HCT116 (cell line): ENCODE measurements around the gene GGPS1. TPM values are rescaled to one million over a fixed set of nuclear protein-coding genes. Genes with fewer than 3 reads are reported as not detected.

ENCODE experiments used
- ATAC-seq: fragments of 200-7000 bp; cut with Tn5 transposase; 2 replicates; pipeline ENCODE4 v1.9.1; 2020; ENCODE audit warnings: mild to moderate bottlenecking, moderate library complexity
- BruUV-seq: library from RNA; stranded (reverse); fragments of 400-500 nt; replicated peaks from 2 replicates; lab custom pipeline; 2021; lab: Mats Ljungman, UMichigan
- CTCF ChIA-PET: fragments of 300-600 bp; sonication (Branson Sonifier 250); formaldehyde crosslinking; loops from one replicate; lab custom pipeline; 2021; ENCODE audit warnings: antibody characterized with exemption; lab: Charles Lee
- POLR2A ChIA-PET: fragments of 300-600, 350-600 bp; sonication (Branson Sonifier 250); formaldehyde crosslinking; loops from one replicate; lab custom pipeline; 2021; ENCODE audit warnings: antibody characterized with exemption; lab: Charles Lee
- RAD21 ChIA-PET, 2 experiments: fragments of 300-600 bp; sonication (Branson Sonifier 250); formaldehyde crosslinking; loops; one replicate each; lab custom pipeline; 2023; ENCODE audit warnings: low total read pairs in 2 of 2; ENCODE audit not compliant: uncharacterized antibody in 2 of 2, unreplicated experiment in 2 of 2, low non-redundant PET in 1 of 2; lab: Charles Lee
- DNase-seq: peaks from one replicate; pipeline ENCODE4 v3.0.0-alpha.2; 2010; ENCODE audit warnings: low read depth, low spot score
- H2AFZ ChIP-seq: fragments of 200-600 bp; shearing (Covaris generic), sonication (generic); 2 replicates; pipeline ENCODE4 v1.6.1; 2017; ENCODE audit warnings: low read depth, mixed run types, mixed read lengths, antibody characterized with exemption, low read length; ENCODE audit not compliant: poor library complexity, severe bottlenecking
- H3K27ac ChIP-seq: 2 replicates; pipeline ENCODE4 v1.5.1; 2012; ENCODE audit warnings: low read depth, low read length
- H3K27me3 ChIP-seq: fragments of 200-600 bp; sonication (generic); 2 replicates; pipeline ENCODE4 v1.6.1; 2016; ENCODE audit warnings: mixed run types, low read length, mixed read lengths; ENCODE audit not compliant: insufficient read depth
- H3K36me3 ChIP-seq, 2 experiments: fragments of 200-500 bp in 1 of 2; fragments of 200-600 bp in 1 of 2; sonication (Bioruptor generic) in 1 of 2; sonication (generic) in 1 of 2; 2 replicates each; pipeline versions ENCODE4 v1.5.1 to v1.6.1; 2014 to 2016; ENCODE audit warnings: low read length in 2 of 2, inconsistent platforms in 1 of 2, mixed read lengths in 1 of 2, mixed run types in 1 of 2; ENCODE audit not compliant: insufficient read depth in 2 of 2, control insufficient read depth in 1 of 2
- H3K4me1 ChIP-seq, 2 experiments: fragments of 200-600 bp in 1 of 2; sonication (generic) in 1 of 2; 2 replicates each; pipeline versions ENCODE4 v1.5.1 to v1.6.1; 2012 to 2017; ENCODE audit warnings: low read length in 2 of 2, inconsistent platforms in 1 of 2, mild to moderate bottlenecking in 1 of 2, mixed read lengths in 1 of 2, mixed run types in 1 of 2, moderate library complexity in 1 of 2; ENCODE audit not compliant: insufficient read depth in 2 of 2, control insufficient read depth in 1 of 2
- H3K4me2 ChIP-seq: fragments of 200-600 bp; sonication (generic); 2 replicates; pipeline ENCODE4 v1.6.1; 2017; ENCODE audit warnings: mixed run types, low read length, mixed read lengths
- H3K4me3 ChIP-seq, 2 experiments: fragments of 200-600 bp in 1 of 2; sonication (generic) in 1 of 2; replicated peaks in 1 of 2; 2 replicates each; pipeline ENCODE4 v1.5.1; 2011 to 2016; ENCODE audit warnings: low read length in 2 of 2, control low read depth in 1 of 2, low read depth in 1 of 2, mild to moderate bottlenecking in 1 of 2, mixed read lengths in 1 of 2, mixed run types in 1 of 2
- H3K79me2 ChIP-seq: fragments of 200-600 bp; sonication (generic); 2 replicates; pipeline ENCODE4 v1.6.1; 2017; ENCODE audit warnings: mild to moderate bottlenecking, mixed run types, low read length, moderate library complexity, mixed read lengths; ENCODE audit not compliant: insufficient read depth
- H3K9ac ChIP-seq: fragments of 200-600 bp; sonication (generic); 2 replicates; pipeline ENCODE4 v1.6.1; 2016; ENCODE audit warnings: low read length, mixed read lengths
- H3K9me2 ChIP-seq: fragments of 200-600 bp; sonication (generic), shearing (Covaris generic); 2 replicates; pipeline ENCODE4 v1.6.1; 2017; ENCODE audit warnings: mixed run types, mild to moderate bottlenecking, moderate library complexity; ENCODE audit not compliant: insufficient read depth
- H3K9me3 ChIP-seq, 2 experiments: fragments of 200-500 bp in 1 of 2; fragments of 200-600 bp in 1 of 2; sonication (Bioruptor generic) in 1 of 2; sonication (generic) in 1 of 2; 2 replicates each; pipeline ENCODE4 v1.6.1; 2014 to 2017; ENCODE audit warnings: low read length in 2 of 2, mixed read lengths in 2 of 2, inconsistent platforms in 1 of 2, low read depth in 1 of 2, mild to moderate bottlenecking in 1 of 2, mixed run types in 1 of 2, moderate library complexity in 1 of 2; ENCODE audit not compliant: control insufficient read depth in 1 of 2, insufficient read depth in 1 of 2
- H4K20me1 ChIP-seq: fragments of 200-600 bp; sonication (generic), shearing (Covaris generic); 2 replicates; pipeline ENCODE4 v1.6.1; 2017; ENCODE audit warnings: mixed run types, mild to moderate bottlenecking, moderate library complexity; ENCODE audit not compliant: insufficient read depth
- ELF1 ChIP-seq: IDR thresholded peaks from 2 replicates; pipeline ENCODE4 v1.6.1; 2012; ENCODE audit warnings: low read depth, borderline replicate concordance
- EZH2phosphoT487 ChIP-seq: fragments of 200-600 bp; IDR thresholded peaks from 2 replicates; pipeline ENCODE4 v1.6.1; 2018; ENCODE audit warnings: antibody characterized with exemption, borderline replicate concordance
- POLR2AphosphoS5 ChIP-seq: IDR thresholded peaks from 2 replicates; pipeline ENCODE4 v1.6.1; 2011; ENCODE audit warnings: mild to moderate bottlenecking, low read depth, low read length, moderate library complexity
- SIN3A ChIP-seq: IDR thresholded peaks from 2 replicates; pipeline ENCODE4 v1.6.1; 2012; ENCODE audit warnings: low read depth
- ZNF274 ChIP-seq: fragments of 200-500 bp; sonication (Bioruptor generic); IDR thresholded peaks from 2 replicates; pipeline ENCODE4 v1.6.1; 2014; ENCODE audit warnings: mild to moderate bottlenecking, low read depth, low read length, inconsistent platforms
- intact Hi-C: fragments of 100-400 bp; cut with micrococcal nuclease; formaldehyde crosslinking; loops from 2 replicates; pipeline ENCODE4 v1.10.0; 2022
- total RNA-seq: library from RNA; stranded (reverse); gene quantifications from one replicate; pipeline ENCODE4 v1.2.1, GENCODE V29; 2021; ENCODE audit not compliant: unreplicated experiment
- TF ChIP-seq, protein P1 (sequence below), 3 experiments: fragments of 200-600 bp in 1 of 3; sonication (generic) in 1 of 3; IDR thresholded peaks in 2 of 3; conservative IDR thresholded peaks in 1 of 3; 2 replicates each; pipeline ENCODE4 v1.5.1; 2012 to 2017; ENCODE audit warnings: low read depth in 2 of 3, low read length in 2 of 3, antibody characterized with exemption in 1 of 3, borderline replicate concordance in 1 of 3, control low read depth in 1 of 3, mild to moderate bottlenecking in 1 of 3, mixed read lengths in 1 of 3, mixed run types in 1 of 3, moderate library complexity in 1 of 3; ENCODE audit not compliant: insufficient read depth in 1 of 3

The GGPS1 gene
- total RNA-seq, 1 experiment from 2014 or later: 30.6 TPM

DNA sequence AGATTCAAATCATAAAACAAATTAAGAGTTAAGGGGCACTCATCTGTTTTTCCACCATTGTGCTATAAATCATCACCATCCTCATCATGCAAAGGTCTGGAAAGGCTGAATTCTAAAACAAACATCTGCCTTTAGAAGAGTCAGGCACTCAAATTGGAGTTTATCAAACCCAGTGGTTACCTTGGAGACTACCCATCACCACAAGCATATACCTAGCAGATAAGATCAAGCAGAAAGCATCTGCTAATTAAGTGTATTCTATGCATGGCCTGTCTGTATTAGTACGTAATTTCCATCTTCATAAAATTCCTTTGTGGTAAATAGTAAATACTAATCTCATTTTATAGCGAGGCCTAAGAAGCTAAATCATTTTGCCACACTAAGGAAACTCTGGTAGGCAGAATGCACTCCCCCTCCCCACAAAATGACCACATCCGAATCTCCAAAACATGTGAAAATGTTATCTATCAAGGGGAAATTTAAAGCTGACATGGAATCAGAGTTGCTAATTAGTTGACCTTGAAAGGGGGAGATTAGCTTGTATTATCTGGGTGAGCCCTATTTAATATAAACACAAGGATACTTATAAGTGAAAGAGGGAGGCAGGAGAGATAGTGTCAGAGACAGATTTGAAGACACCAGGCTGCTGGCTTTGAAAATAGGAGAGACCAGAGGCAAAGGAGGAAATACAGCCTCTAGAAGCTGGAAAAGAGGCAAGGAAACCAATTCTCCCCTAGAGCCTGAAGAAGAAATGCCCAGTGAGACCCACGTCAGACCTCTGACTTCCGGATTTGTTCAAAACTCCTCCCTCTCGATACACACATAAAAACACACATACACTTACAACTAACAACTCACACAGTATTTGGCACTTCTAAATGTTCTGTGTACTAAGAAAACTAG, 23.6 kb upstream of the GGPS1 start:
- H3K27me3 ChIP-seq: no peaks in the 10 kb centered on the region
- H4K20me1 ChIP-seq: no peaks in the 10 kb centered on the region
- ChIA-PET CTCF (no interaction called here), POLR2A (no interaction called here), RAD21 (no interaction called here)
- no peaks in the 10 kb centered on the region for H3K9me3 ChIP-seq
- DNase-seq (no peak), ATAC-seq (no peak)
- no peak overlapping the region for H2AFZ ChIP-seq
- peaks cover 80% of the 10 kb centered on the region for H3K79me2 ChIP-seq
- intact Hi-C loops: no loop called here
- BruUV-seq: TSS peak; percentile 22
- H3K4me2 ChIP-seq: no peak overlapping the region
- no peak overlapping the region for H3K4me3 ChIP-seq
- no peak overlapping the region for H3K27ac ChIP-seq
- no peaks in the 10 kb centered on the region for H3K9me2 ChIP-seq
- no peak overlapping the region for H3K9ac ChIP-seq
- H3K4me1 ChIP-seq: no peaks in the 10 kb centered on the region
- no peaks in the 10 kb centered on the region for H3K36me3 ChIP-seq
- TF ChIP-seq SIN3A (no peak), ZNF274 (no peak), EZH2phosphoT487 (no peak), ELF1 (no peak), POLR2AphosphoS5 (no peak)
- TF ChIP-seq, protein P1, sequence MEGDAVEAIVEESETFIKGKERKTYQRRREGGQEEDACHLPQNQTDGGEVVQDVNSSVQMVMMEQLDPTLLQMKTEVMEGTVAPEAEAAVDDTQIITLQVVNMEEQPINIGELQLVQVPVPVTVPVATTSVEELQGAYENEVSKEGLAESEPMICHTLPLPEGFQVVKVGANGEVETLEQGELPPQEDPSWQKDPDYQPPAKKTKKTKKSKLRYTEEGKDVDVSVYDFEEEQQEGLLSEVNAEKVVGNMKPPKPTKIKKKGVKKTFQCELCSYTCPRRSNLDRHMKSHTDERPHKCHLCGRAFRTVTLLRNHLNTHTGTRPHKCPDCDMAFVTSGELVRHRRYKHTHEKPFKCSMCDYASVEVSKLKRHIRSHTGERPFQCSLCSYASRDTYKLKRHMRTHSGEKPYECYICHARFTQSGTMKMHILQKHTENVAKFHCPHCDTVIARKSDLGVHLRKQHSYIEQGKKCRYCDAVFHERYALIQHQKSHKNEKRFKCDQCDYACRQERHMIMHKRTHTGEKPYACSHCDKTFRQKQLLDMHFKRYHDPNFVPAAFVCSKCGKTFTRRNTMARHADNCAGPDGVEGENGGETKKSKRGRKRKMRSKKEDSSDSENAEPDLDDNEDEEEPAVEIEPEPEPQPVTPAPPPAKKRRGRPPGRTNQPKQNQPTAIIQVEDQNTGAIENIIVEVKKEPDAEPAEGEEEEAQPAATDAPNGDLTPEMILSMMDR (IDR thresholded peaks at IDR 0.05 in 2 of 3, conservative IDR thresholded peaks at IDR 0.05 in 1 of 3; ENCODE audit: borderline replicate concordance in 1 of 3, insufficient read depth in 1 of 3, low read depth in 2 of 3, low read length in 2 of 3): no peak
